Astrocyte (in vitro differentiated cells and primary cell): Measurements from ENCODE around the gene ABHD3. TPM values are rescaled to one million over a fixed set of nuclear protein-coding genes. Genes with fewer than 3 reads are reported as not detected.
A peak's percentile ranks its signal among the peaks of the same experiment; 100 is the strongest.

Experiments
- DNase-seq: peaks from one replicate; pipeline ENCODE4 v3.0.0-alpha.2; 2010; ENCODE audit warnings: low read depth
- FAIRE-seq: peaks from 2 replicates; lab custom pipeline; 2011; peaks lifted over from hg19 to GRCh38; lab: Jason Lieb, UNC
- H2AFZ ChIP-seq: 2 replicates; pipeline ENCODE4 v1.6.0; 2012; ENCODE audit warnings: low read depth, low read length, inconsistent platforms
- H3K27ac ChIP-seq: 2 replicates; pipeline ENCODE4 v1.5.1; 2011; ENCODE audit warnings: low read depth, low read length, inconsistent platforms
- H3K27me3 ChIP-seq: 2 replicates; pipeline ENCODE4 v1.6.0; 2011; ENCODE audit warnings: low read length, inconsistent platforms; ENCODE audit not compliant: insufficient read depth
- H3K36me3 ChIP-seq: 2 replicates; pipeline ENCODE4 v1.5.1; 2011; ENCODE audit warnings: low read length, inconsistent platforms; ENCODE audit not compliant: insufficient read depth
- H3K4me1 ChIP-seq: 2 replicates; pipeline ENCODE4 v1.5.1; 2011; ENCODE audit warnings: low read length, inconsistent platforms; ENCODE audit not compliant: insufficient read depth
- H3K4me2 ChIP-seq: 2 replicates; pipeline ENCODE4 v1.6.0; 2012; ENCODE audit warnings: low read length, inconsistent platforms
- H3K4me3 ChIP-seq: 2 replicates; pipeline ENCODE4 v1.5.1; 2011; ENCODE audit warnings: low read depth, mild to moderate bottlenecking, low read length, inconsistent platforms; ENCODE audit not compliant: insufficient read depth
- H3K79me2 ChIP-seq: 2 replicates; pipeline ENCODE4 v1.6.0; 2012; ENCODE audit warnings: mild to moderate bottlenecking, low read length, inconsistent platforms; ENCODE audit not compliant: insufficient read depth
- H3K9ac ChIP-seq: 2 replicates; pipeline ENCODE4 v1.6.0; 2012; ENCODE audit warnings: mild to moderate bottlenecking, low read length, inconsistent platforms
- H3K9me3 ChIP-seq: 2 replicates; pipeline ENCODE4 v1.5.1; 2012; ENCODE audit warnings: low read depth, mild to moderate bottlenecking, low read length, inconsistent platforms; ENCODE audit not compliant: insufficient read depth
- H4K20me1 ChIP-seq: 2 replicates; pipeline ENCODE4 v1.6.0; 2012; ENCODE audit warnings: low read length, inconsistent platforms; ENCODE audit not compliant: insufficient read depth
- H3K27ac Mint-ChIP-seq: one replicate; pipeline ENCODE4 v1.8.0; 2021; ENCODE audit warnings: mild to moderate bottlenecking, mixed read lengths; ENCODE audit not compliant: unreplicated experiment
- H3K27me3 Mint-ChIP-seq: one replicate; pipeline ENCODE4 v1.8.0; 2021; ENCODE audit warnings: low read depth, mixed read lengths; ENCODE audit not compliant: unreplicated experiment
- H3K36me3 Mint-ChIP-seq: one replicate; pipeline ENCODE4 v1.8.0; 2021; ENCODE audit warnings: low read depth, mixed read lengths; ENCODE audit not compliant: unreplicated experiment
- H3K4me1 Mint-ChIP-seq: one replicate; pipeline ENCODE4 v1.8.0; 2021; ENCODE audit warnings: low read depth, mixed read lengths; ENCODE audit not compliant: unreplicated experiment
- H3K4me3 Mint-ChIP-seq: one replicate; pipeline ENCODE4 v1.8.0; 2021; ENCODE audit warnings: mild to moderate bottlenecking, moderate library complexity, mixed read lengths; ENCODE audit not compliant: unreplicated experiment
- H3K9me3 Mint-ChIP-seq: one replicate; pipeline ENCODE4 v1.8.0; 2021; ENCODE audit warnings: mild to moderate bottlenecking, mixed read lengths; ENCODE audit not compliant: unreplicated experiment
- CTCF ChIP-seq: IDR thresholded peaks from 2 replicates; pipeline ENCODE4 v1.5.1; 2011; ENCODE audit warnings: low read depth, mild to moderate bottlenecking, inconsistent platforms, low read length, moderate library complexity; ENCODE audit not compliant: insufficient read depth
- EZH2 ChIP-seq: IDR thresholded peaks from 2 replicates; pipeline ENCODE4 v1.6.1; 2012; ENCODE audit warnings: mild to moderate bottlenecking, low read length, inconsistent platforms; ENCODE audit not compliant: insufficient read depth
- total RNA-seq: library from RNA; stranded (reverse); gene quantifications from 2 replicates; pipeline ENCODE4 v1.2.1, GENCODE V29; 2021

ABHD3 gene
- total RNA-seq, 1 donor from 2014 or later, result 5.1 TPM

GRCh38 chr18:21747268-21747667 lies 42.7 kb upstream of the ABHD3 start:
- H3K4me1 Mint-ChIP-seq, result peaks cover 20% of the 10 kb centered on the region

GRCh38 chr18:21745231-21745630 lies 40.7 kb upstream of the ABHD3 start:
- FAIRE-seq, result no peak
- Histone ChIP-seq H3K9me3 (no peaks in the 10 kb centered on the region), H4K20me1 (peaks cover 74% of the 10 kb centered on the region), H3K4me2 (no peak overlapping the region), H3K4me1 (peaks cover 15% of the 10 kb centered on the region), H3K4me3 (no peak overlapping the region), H3K9ac (no peak overlapping the region), H3K79me2 (peaks cover 87% of the 10 kb centered on the region), H3K36me3 (no peaks in the 10 kb centered on the region), H3K27me3 (no peaks in the 10 kb centered on the region), H2AFZ (no peak overlapping the region), H3K27ac (no peak overlapping the region)
- no peak overlapping the region for H3K27ac Mint-ChIP-seq
- DNase-seq, result no peak
- TF ChIP-seq EZH2, result no peak
- no peak for TF ChIP-seq CTCF
- no peaks in the 10 kb centered on the region for H3K36me3 Mint-ChIP-seq
- peaks cover 20% of the 10 kb centered on the region for H3K4me1 Mint-ChIP-seq
- no peaks in the 10 kb centered on the region for H3K9me3 Mint-ChIP-seq
- no peaks in the 10 kb centered on the region for H3K27me3 Mint-ChIP-seq
- H3K4me3 Mint-ChIP-seq, result no peak overlapping the region

More at GRCh38 chr18:21747268-21747667, 42.7 kb upstream of the ABHD3 start:
- TF ChIP-seq CTCF (no peak), EZH2 (no peak)
- Histone ChIP-seq H3K4me1 (peaks cover 8% of the 10 kb centered on the region), H3K36me3 (no peaks in the 10 kb centered on the region), H3K4me2 (peak overlapping the region; percentile 13), H4K20me1 (peaks cover 76% of the 10 kb centered on the region), H3K79me2 (peaks cover 97% of the 10 kb centered on the region), H2AFZ (no peak overlapping the region), H3K4me3 (no peak overlapping the region), H3K27ac (no peak overlapping the region), H3K27me3 (no peaks in the 10 kb centered on the region), H3K9ac (no peak overlapping the region), H3K9me3 (no peaks in the 10 kb centered on the region)
- FAIRE-seq (no peak), DNase-seq (no peak)
- Mint-ChIP-seq H3K27ac (no peak overlapping the region), H3K4me3 (no peak overlapping the region), H3K36me3 (no peaks in the 10 kb centered on the region), H3K27me3 (no peaks in the 10 kb centered on the region), H3K9me3 (no peaks in the 10 kb centered on the region)

GRCh38 chr18:21743166-21743832 lies 38.7 kb upstream of the ABHD3 start:
- no peaks in the 10 kb centered on the region for H3K36me3 ChIP-seq
- H3K79me2 ChIP-seq, result peaks cover 68% of the 10 kb centered on the region
- peak overlapping the region; percentile 80 for H3K4me3 Mint-ChIP-seq
- H3K4me1 ChIP-seq, result peaks cover 19% of the 10 kb centered on the region
- H4K20me1 ChIP-seq, result peaks cover 58% of the 10 kb centered on the region
- H3K4me2 ChIP-seq, result peak overlapping the region; percentile 99
- H2AFZ ChIP-seq, result no peak overlapping the region
- H3K27me3 Mint-ChIP-seq, result no peaks in the 10 kb centered on the region
- no peak overlapping the region for H3K4me3 ChIP-seq
- no peak for TF ChIP-seq EZH2
- TF ChIP-seq CTCF, result no peak
- H3K27ac Mint-ChIP-seq, result no peak overlapping the region
- no peaks in the 10 kb centered on the region for H3K9me3 Mint-ChIP-seq
- no peaks in the 10 kb centered on the region for H3K36me3 Mint-ChIP-seq
- no peak for FAIRE-seq
- H3K27me3 ChIP-seq, result no peaks in the 10 kb centered on the region
- no peak overlapping the region for H3K27ac ChIP-seq
- H3K9ac ChIP-seq, result no peak overlapping the region
- peaks cover 22% of the 10 kb centered on the region for H3K4me1 Mint-ChIP-seq
- H3K9me3 ChIP-seq, result no peaks in the 10 kb centered on the region
- no peak for DNase-seq
